Measurements from ENCODE around the gene ARHGEF7. TPM values are rescaled to one million over a fixed set of nuclear protein-coding genes. Genes with fewer than 3 reads are reported as not detected.
A peak's percentile ranks its signal among the peaks of the same experiment; 100 is the strongest.

ARHGEF7 gene
- total and polyA plus RNA-seq, 5 donors from 2014 or later, result 7.1 to 84.9 (median 9.8) TPM

- Histone ChIP-seq H3K9me3 (ENCODE audit: control insufficient read depth in 2 of 2, low read length in 2 of 2) (no peaks in the 10 kb centered on the region), H3K27ac (ENCODE audit: insufficient read depth, low read length, poor library complexity, severe bottlenecking) (no peak overlapping the region), H3K4me3 (ENCODE audit: low read depth, low read length) (no peak overlapping the region), H3K27me3 (ENCODE audit: control insufficient read depth, insufficient read depth, low read length) (peaks cover 18% of the 10 kb centered on the region), H3K36me3 (ENCODE audit: control insufficient read depth, insufficient read depth, low read length) (no peaks in the 10 kb centered on the region), H3K4me1 (ENCODE audit: control insufficient read depth, insufficient read depth, low read length, poor library complexity, severe bottlenecking) (no peaks in the 10 kb centered on the region)
- Mint-ChIP-seq H3K27me3 (peaks cover 33% of the 10 kb centered on the region), H3K4me1 (no peaks in the 10 kb centered on the region), H3K4me3 (no peak overlapping the region), H3K27ac (no peak overlapping the region), H3K9me3 (peaks cover 0 to 5% (median 0%) of the 10 kb centered on the region in 7 donors), H3K36me3 (no peaks in the 10 kb centered on the region)
- no peak for ATAC-seq (ENCODE audit: low read depth in 2 of 2)
- DNase-seq, result no peak
Measured at GRCh38 chr13:111093136-111093535, 22.0 kb upstream of the ARHGEF7 start.

- no peak for ATAC-seq (ENCODE audit: low read depth in 2 of 2)
- Mint-ChIP-seq H3K9me3 (peaks cover 0 to 2% (median 0%) of the 10 kb centered on the region in 7 donors), H3K4me1 (no peaks in the 10 kb centered on the region), H3K36me3 (no peaks in the 10 kb centered on the region), H3K4me3 (no peak overlapping the region), H3K27ac (peak overlapping the region in 1 of 3 donors; percentile 38), H3K27me3 (peaks cover 30% of the 10 kb centered on the region)
- Histone ChIP-seq H3K27me3 (ENCODE audit: control insufficient read depth, insufficient read depth, low read length) (peaks cover 19% of the 10 kb centered on the region), H3K9me3 (ENCODE audit: control insufficient read depth in 2 of 2, low read length in 2 of 2) (no peaks in the 10 kb centered on the region), H3K4me3 (ENCODE audit: low read depth, low read length) (no peak overlapping the region), H3K36me3 (ENCODE audit: control insufficient read depth, insufficient read depth, low read length) (no peaks in the 10 kb centered on the region), H3K27ac (ENCODE audit: insufficient read depth, low read length, poor library complexity, severe bottlenecking) (no peak overlapping the region), H3K4me1 (ENCODE audit: control insufficient read depth, insufficient read depth, low read length, poor library complexity, severe bottlenecking) (no peaks in the 10 kb centered on the region)
- no peak for DNase-seq
Measured at GRCh38 chr13:111093634-111094033, 21.5 kb upstream of the ARHGEF7 start.

- H3K4me3 Mint-ChIP-seq, result no peak overlapping the region
Measured at GRCh38 chr13:111095031-111095840, 19.9 kb upstream of the ARHGEF7 start.

GRCh38 chr13:111095911-111096501 is 19.1 kb upstream of the ARHGEF7 start:
- no peaks in the 10 kb centered on the region for H3K4me1 ChIP-seq (ENCODE audit: control insufficient read depth, insufficient read depth, low read length, poor library complexity, severe bottlenecking)

More at GRCh38 chr13:111095031-111095840, 19.9 kb upstream of the ARHGEF7 start:
- peaks cover 0 to 3% (median 0%) of the 10 kb centered on the region in 7 donors for H3K9me3 Mint-ChIP-seq
- Histone ChIP-seq H3K36me3 (ENCODE audit: control insufficient read depth, insufficient read depth, low read length) (no peaks in the 10 kb centered on the region), H3K27me3 (ENCODE audit: control insufficient read depth, insufficient read depth, low read length) (peaks cover 16% of the 10 kb centered on the region), H3K27ac (ENCODE audit: insufficient read depth, low read length, poor library complexity, severe bottlenecking) (no peak overlapping the region), H3K4me3 (ENCODE audit: low read depth, low read length) (no peak overlapping the region), H3K9me3 (ENCODE audit: control insufficient read depth in 2 of 2, low read length in 2 of 2) (no peaks in the 10 kb centered on the region), H3K4me1 (ENCODE audit: control insufficient read depth, insufficient read depth, low read length, poor library complexity, severe bottlenecking) (no peaks in the 10 kb centered on the region)
- H3K27me3 Mint-ChIP-seq, result peaks cover 26% of the 10 kb centered on the region
- no peaks in the 10 kb centered on the region for H3K36me3 Mint-ChIP-seq
- DNase-seq, result no peak
- no peak for ATAC-seq (ENCODE audit: low read depth in 2 of 2)
- no peaks in the 10 kb centered on the region for H3K4me1 Mint-ChIP-seq
- peak overlapping the region in 1 of 3 donors; percentile 15 for H3K27ac Mint-ChIP-seq

GRCh38 chr13:111099290-111099689 is 15.8 kb upstream of the ARHGEF7 start:
- Histone ChIP-seq H3K9me3 (ENCODE audit: control insufficient read depth in 2 of 2, low read length in 2 of 2) (peaks cover 16 to 17% of the 10 kb centered on the region in 2 experiments), H3K27ac (ENCODE audit: insufficient read depth, low read length, poor library complexity, severe bottlenecking) (no peak overlapping the region), H3K4me3 (ENCODE audit: low read depth, low read length) (no peak overlapping the region), H3K4me1 (ENCODE audit: control insufficient read depth, insufficient read depth, low read length, poor library complexity, severe bottlenecking) (no peaks in the 10 kb centered on the region), H3K27me3 (ENCODE audit: control insufficient read depth, insufficient read depth, low read length) (peaks cover 21% of the 10 kb centered on the region), H3K36me3 (ENCODE audit: control insufficient read depth, insufficient read depth, low read length) (no peaks in the 10 kb centered on the region)
- H3K36me3 Mint-ChIP-seq, result no peaks in the 10 kb centered on the region
- ATAC-seq (ENCODE audit: low read depth in 2 of 2), result no peak
- H3K27ac Mint-ChIP-seq, result no peak overlapping the region
- no peaks in the 10 kb centered on the region for H3K4me1 Mint-ChIP-seq
- H3K27me3 Mint-ChIP-seq, result peaks cover 40% of the 10 kb centered on the region
- no peak for DNase-seq
- H3K4me3 Mint-ChIP-seq, result no peak overlapping the region
- H3K9me3 Mint-ChIP-seq, result peaks cover 1 to 20% (median 13%) of the 10 kb centered on the region in 7 donors

More at GRCh38 chr13:111095911-111096501, 19.1 kb upstream of the ARHGEF7 start:
- ATAC-seq (ENCODE audit: low read depth in 2 of 2) (no peak), DNase-seq (no peak)
- H3K9me3 ChIP-seq (ENCODE audit: control insufficient read depth in 2 of 2, low read length in 2 of 2), result no peaks in the 10 kb centered on the region
- peaks cover 16% of the 10 kb centered on the region for H3K27me3 ChIP-seq (ENCODE audit: control insufficient read depth, insufficient read depth, low read length)
- H3K27ac ChIP-seq (ENCODE audit: insufficient read depth, low read length, poor library complexity, severe bottlenecking), result no peak overlapping the region
- peaks cover 29% of the 10 kb centered on the region for H3K27me3 Mint-ChIP-seq
- H3K9me3 Mint-ChIP-seq, result peaks cover 0 to 3% (median 0%) of the 10 kb centered on the region in 7 donors
- no peaks in the 10 kb centered on the region for H3K4me1 Mint-ChIP-seq
- no peak overlapping the region for H3K4me3 ChIP-seq (ENCODE audit: low read depth, low read length)
- H3K36me3 Mint-ChIP-seq, result no peaks in the 10 kb centered on the region
- H3K4me3 Mint-ChIP-seq, result no peak overlapping the region
- peak overlapping the region in 1 of 3 donors; percentile 15 for H3K27ac Mint-ChIP-seq
- no peaks in the 10 kb centered on the region for H3K36me3 ChIP-seq (ENCODE audit: control insufficient read depth, insufficient read depth, low read length)

- no peak overlapping the region for H3K27ac Mint-ChIP-seq
- Histone ChIP-seq H3K27me3 (ENCODE audit: control insufficient read depth, insufficient read depth, low read length) (peaks cover 36% of the 10 kb centered on the region), H3K9me3 (ENCODE audit: control insufficient read depth in 2 of 2, low read length in 2 of 2) (no peaks in the 10 kb centered on the region), H3K36me3 (ENCODE audit: control insufficient read depth, insufficient read depth, low read length) (no peaks in the 10 kb centered on the region), H3K4me1 (ENCODE audit: control insufficient read depth, insufficient read depth, low read length, poor library complexity, severe bottlenecking) (peaks cover 12% of the 10 kb centered on the region), H3K4me3 (ENCODE audit: low read depth, low read length) (no peak overlapping the region), H3K27ac (ENCODE audit: insufficient read depth, low read length, poor library complexity, severe bottlenecking) (no peak overlapping the region)
- peaks cover 0 to 11% (median 5%) of the 10 kb centered on the region in 4 donors for H3K4me1 Mint-ChIP-seq
- ATAC-seq (ENCODE audit: low read depth in 2 of 2) (no peak), DNase-seq (no peak)
- H3K36me3 Mint-ChIP-seq, result no peaks in the 10 kb centered on the region
- H3K4me3 Mint-ChIP-seq, result no peak overlapping the region
- peaks cover 0 to 6% (median 2%) of the 10 kb centered on the region in 7 donors for H3K9me3 Mint-ChIP-seq
- peaks cover 62% of the 10 kb centered on the region for H3K27me3 Mint-ChIP-seq
Measured at GRCh38 chr13:111110054-111110453, 5.1 kb upstream of the ARHGEF7 start.

GRCh38 chr13:111111376-111111937 is 3.7 kb upstream of the ARHGEF7 start:
- H3K36me3 Mint-ChIP-seq, result no peaks in the 10 kb centered on the region
- no peak for ATAC-seq (ENCODE audit: low read depth in 2 of 2)
- Histone ChIP-seq H3K9me3 (ENCODE audit: control insufficient read depth in 2 of 2, low read length in 2 of 2) (no peaks in the 10 kb centered on the region), H3K4me1 (ENCODE audit: control insufficient read depth, insufficient read depth, low read length, poor library complexity, severe bottlenecking) (peaks cover 16% of the 10 kb centered on the region), H3K36me3 (ENCODE audit: control insufficient read depth, insufficient read depth, low read length) (no peaks in the 10 kb centered on the region), H3K27ac (ENCODE audit: insufficient read depth, low read length, poor library complexity, severe bottlenecking) (no peak overlapping the region), H3K4me3 (ENCODE audit: low read depth, low read length) (no peak overlapping the region), H3K27me3 (ENCODE audit: control insufficient read depth, insufficient read depth, low read length) (peaks cover 38% of the 10 kb centered on the region)
- H3K27me3 Mint-ChIP-seq, result peaks cover 61% of the 10 kb centered on the region
- H3K4me1 Mint-ChIP-seq, result peaks cover 0 to 17% (median 10%) of the 10 kb centered on the region in 4 donors
- no peak for DNase-seq
- peaks cover 0 to 4% (median 0%) of the 10 kb centered on the region in 7 donors for H3K9me3 Mint-ChIP-seq
- H3K4me3 Mint-ChIP-seq, result no peak overlapping the region
- no peak overlapping the region for H3K27ac Mint-ChIP-seq
